ENCODE results near the gene MKX. TPM values are rescaled to one million over a fixed set of nuclear protein-coding genes. Genes with fewer than 3 reads are reported as not detected.

MKX gene
- total RNA-seq, 2 donors from 2014 or later = 2.7 to 8.4 TPM

GRCh38 chr10:27680691-27681605, 64.7 kb downstream of the MKX start:
- no peak for TF ChIP-seq CTCF (IDR thresholded peaks at IDR 0.05)
- Histone ChIP-seq H3K27ac (no peak overlapping the region), H3K9me3 (no peaks in the 10 kb centered on the region), H3K27me3 (replicated peaks; ENCODE audit: insufficient read depth) (no peaks in the 10 kb centered on the region), H3K4me1 (ENCODE audit: control insufficient read depth in 1 of 2, low read depth in 2 of 2) (peaks cover 3 to 22% of the 10 kb centered on the region in 2 donors), H3K36me3 (no peaks in the 10 kb centered on the region), H3K4me3 (no peak overlapping the region)
- no peak for DNase-seq (ENCODE audit: low spot score)
- no peak for ATAC-seq (ENCODE audit: insufficient number of reproducible peaks, low FRiP score, low read depth)

- peak overlapping the region; percentile 44 to 67 for H3K27ac ChIP-seq
- H3K4me1 ChIP-seq (ENCODE audit: control insufficient read depth in 1 of 2, low read depth in 2 of 2) = peaks cover 3 to 22% of the 10 kb centered on the region in 2 donors
- H3K27me3 ChIP-seq (replicated peaks; ENCODE audit: insufficient read depth) = no peaks in the 10 kb centered on the region
- H3K9me3 ChIP-seq = no peaks in the 10 kb centered on the region
- DNase-seq (ENCODE audit: low spot score) (no peak), ATAC-seq (ENCODE audit: insufficient number of reproducible peaks, low FRiP score, low read depth) (no peak)
- no peak for TF ChIP-seq CTCF (IDR thresholded peaks at IDR 0.05)
- H3K4me3 ChIP-seq = peak overlapping the region; percentile 3
- H3K36me3 ChIP-seq = no peaks in the 10 kb centered on the region
Observed at GRCh38 chr10:27680006-27680557, 65.5 kb downstream of the MKX start.

- ATAC-seq (ENCODE audit: insufficient number of reproducible peaks, low FRiP score, low read depth) = no peak
- H3K27me3 ChIP-seq (replicated peaks; ENCODE audit: insufficient read depth) = no peaks in the 10 kb centered on the region
- no peak for TF ChIP-seq CTCF (IDR thresholded peaks at IDR 0.05)
- no peaks in the 10 kb centered on the region for H3K9me3 ChIP-seq
- peak overlapping the region; percentile 3 for H3K4me3 ChIP-seq
- no peaks in the 10 kb centered on the region for H3K36me3 ChIP-seq
- H3K4me1 ChIP-seq (ENCODE audit: control insufficient read depth in 1 of 2, low read depth in 2 of 2) = peaks cover 3 to 22% of the 10 kb centered on the region in 2 donors
- DNase-seq (ENCODE audit: low spot score) = no peak
- peak overlapping the region; percentile 44 to 67 for H3K27ac ChIP-seq
Observed at GRCh38 chr10:27679369-27679912, 66.2 kb downstream of the MKX start.

GRCh38 chr10:27678166-27678565, 67.5 kb downstream of the MKX start:
- peaks cover 3 to 22% of the 10 kb centered on the region in 2 donors for H3K4me1 ChIP-seq (ENCODE audit: control insufficient read depth in 1 of 2, low read depth in 2 of 2)
- no peaks in the 10 kb centered on the region for H3K9me3 ChIP-seq
- no peaks in the 10 kb centered on the region for H3K36me3 ChIP-seq
- TF ChIP-seq CTCF (IDR thresholded peaks at IDR 0.05) = no peak
- no peak overlapping the region for H3K27ac ChIP-seq
- ATAC-seq (ENCODE audit: insufficient number of reproducible peaks, low FRiP score, low read depth) = no peak
- H3K27me3 ChIP-seq (replicated peaks; ENCODE audit: insufficient read depth) = no peaks in the 10 kb centered on the region
- no peak for DNase-seq (ENCODE audit: low spot score)
- H3K4me3 ChIP-seq = no peak overlapping the region

- no peak for TF ChIP-seq CTCF (IDR thresholded peaks at IDR 0.05)
- ATAC-seq (ENCODE audit: insufficient number of reproducible peaks, low FRiP score, low read depth) = no peak
- Histone ChIP-seq H3K27me3 (replicated peaks; ENCODE audit: insufficient read depth) (no peaks in the 10 kb centered on the region), H3K27ac (no peak overlapping the region), H3K4me3 (no peak overlapping the region), H3K36me3 (no peaks in the 10 kb centered on the region), H3K9me3 (no peaks in the 10 kb centered on the region), H3K4me1 (ENCODE audit: control insufficient read depth in 1 of 2, low read depth in 2 of 2) (no peaks in the 10 kb centered on the region)
- DNase-seq (ENCODE audit: low spot score) = no peak
Observed at GRCh38 chr10:27673065-27673464, 72.6 kb downstream of the MKX start.

All from thoracic aorta (tissue), 2 donors.